Measurements from ENCODE around the gene ACTN1.

Gene ACTN1

GRCh38 chr14:68884031-68885030 lies 94.8 kb downstream of the ACTN1 start:
- DNase-seq: no peak

DNA sequence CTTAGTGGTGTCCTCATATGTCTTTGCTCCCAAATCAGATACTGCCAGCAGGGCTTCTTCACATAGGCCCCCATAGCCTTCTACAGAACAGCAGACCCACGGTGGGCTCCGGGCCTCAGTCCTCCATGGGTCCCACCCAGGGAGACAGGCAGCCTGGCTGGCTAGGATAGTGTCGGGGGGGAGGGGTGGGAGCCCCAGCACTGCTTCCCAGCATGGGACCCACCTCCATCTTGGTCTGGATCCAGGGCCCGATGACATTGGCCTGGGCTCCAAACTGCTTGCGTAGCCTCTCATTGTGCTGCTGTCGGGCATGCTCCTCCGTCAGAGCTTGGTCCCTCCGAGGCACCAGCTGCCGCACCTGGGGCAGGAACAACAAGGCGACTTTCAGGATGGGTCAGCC lies 96.9 kb downstream of the ACTN1 start:
- DNase-seq: no peak

DNA sequence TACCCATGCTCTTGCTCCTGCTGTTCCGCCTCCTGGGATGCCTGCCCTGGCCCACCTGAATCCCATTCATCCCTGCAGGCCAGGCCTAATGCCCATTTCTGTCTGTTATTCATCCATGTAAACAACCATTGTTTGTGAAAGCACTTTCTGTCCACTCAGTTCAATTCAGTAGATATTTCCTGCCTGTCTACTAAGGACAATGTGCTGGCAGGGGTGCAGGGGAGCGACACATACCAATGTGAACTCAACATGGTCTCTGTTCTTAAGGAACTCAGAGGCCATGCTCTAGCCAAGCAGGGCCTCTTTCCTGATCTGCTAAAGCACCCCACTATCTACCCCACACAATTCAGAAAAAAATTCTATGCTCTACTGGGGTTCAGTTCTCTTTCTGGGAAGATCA lies 97.7 kb downstream of the ACTN1 start:
- DNase-seq: no peak

DNA sequence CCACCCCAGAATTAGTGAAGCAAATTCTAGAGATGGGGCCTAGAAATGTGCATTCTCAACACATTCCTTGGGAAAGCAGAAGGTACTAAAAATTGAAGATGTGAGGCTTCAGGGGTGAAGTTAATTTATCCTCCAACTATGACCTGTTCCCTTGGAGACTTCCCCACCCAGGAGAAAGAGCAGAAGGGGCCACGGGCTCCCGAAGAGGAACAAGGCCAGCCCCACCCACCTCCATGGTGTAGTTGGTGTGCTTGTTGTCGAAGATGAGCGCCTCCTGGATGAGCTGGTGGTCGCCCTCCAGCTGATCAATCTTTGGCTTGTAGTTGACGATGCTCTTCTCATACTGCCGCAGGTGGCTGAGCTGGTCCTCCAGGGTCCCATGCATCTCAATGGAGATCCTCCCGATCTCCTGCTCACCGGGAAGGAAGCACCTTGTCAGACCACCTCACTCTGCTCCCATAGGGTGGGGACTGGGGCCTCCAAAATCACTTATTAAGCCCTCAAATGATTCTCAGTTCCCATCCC lies 98.5 kb downstream of the ACTN1 start:
- DNase-seq: no peak

GRCh38 chr14:68879841-68880575 lies 99.1 kb downstream of the ACTN1 start:
- DNase-seq: no peak

DNA sequence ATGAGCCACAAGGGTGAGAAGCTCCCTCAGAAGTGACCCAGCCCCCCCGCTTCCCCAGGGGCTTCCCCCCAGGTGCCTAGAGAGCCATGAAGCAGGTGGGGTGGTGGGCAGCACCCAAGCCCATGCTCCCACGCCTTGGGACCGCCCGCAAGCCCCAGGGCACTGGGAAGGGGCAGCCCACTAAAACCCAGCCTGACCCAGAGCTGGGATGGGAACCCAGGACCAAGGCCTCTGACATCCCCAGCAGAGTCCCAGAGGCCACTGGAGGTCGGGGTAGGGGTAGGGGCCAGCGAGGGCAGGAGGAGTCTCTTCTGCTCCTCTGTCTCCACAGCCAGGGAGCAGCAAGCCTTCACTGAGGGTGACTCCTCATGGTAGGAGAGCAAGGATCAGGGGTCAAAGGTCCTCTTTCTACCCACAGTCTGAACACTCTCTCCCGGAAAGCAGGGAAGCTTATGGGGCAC lies 99.8 kb downstream of the ACTN1 start:
- DNase-seq: no peak

GRCh38 chr14:68878908-68879307 lies 100.2 kb downstream of the ACTN1 start:
- no peak for DNase-seq

DNA sequence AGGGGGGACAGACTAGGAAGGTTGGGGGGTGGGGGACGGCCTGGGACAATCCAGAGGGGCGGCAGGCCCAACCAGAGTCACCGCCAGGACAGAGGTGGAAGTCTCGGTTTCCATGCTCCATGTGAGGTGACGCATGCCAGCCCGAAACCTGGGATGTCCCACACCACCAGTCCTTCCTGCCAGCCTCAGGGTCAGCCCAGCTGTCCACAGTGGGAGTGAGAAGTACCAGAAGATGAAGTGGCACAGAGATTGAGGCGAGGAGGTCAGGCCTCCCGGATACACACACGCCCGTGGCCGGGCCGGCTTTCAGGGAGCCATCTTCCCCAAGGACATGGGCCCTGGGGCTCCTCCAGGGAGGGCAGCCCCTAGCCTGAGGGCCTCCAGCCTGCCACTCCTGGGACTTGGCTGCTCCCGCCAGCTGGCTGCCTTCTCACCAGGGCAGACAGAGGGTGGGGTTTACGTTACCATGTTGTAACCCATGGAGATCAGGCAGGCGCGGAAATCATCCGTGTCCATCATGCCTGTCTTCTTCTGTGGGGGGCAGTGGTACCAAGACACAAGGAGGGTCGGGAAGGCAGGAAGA lies 101.0 kb downstream of the ACTN1 start:
- DNase-seq: no peak

DNA sequence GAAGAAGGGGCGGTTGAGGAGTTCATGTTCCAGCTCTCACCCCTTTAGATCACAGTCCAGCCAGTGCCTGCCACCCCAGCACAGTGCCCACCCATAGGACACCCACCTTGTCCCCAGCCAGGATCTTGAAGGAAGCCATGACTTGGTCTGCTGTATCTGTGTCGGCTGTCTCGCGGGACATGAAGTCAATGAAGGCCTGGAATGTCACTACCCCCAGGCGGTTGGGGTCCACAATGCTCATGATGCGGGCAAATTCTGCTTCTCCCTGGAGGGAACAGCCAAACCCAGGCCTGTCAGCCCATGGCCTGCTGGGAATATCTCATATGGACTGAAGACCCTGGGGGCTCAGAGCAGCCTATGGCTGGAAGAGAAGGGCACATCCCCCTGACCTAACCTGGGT lies 102.1 kb downstream of the ACTN1 start:
- no peak for DNase-seq

DNA sequence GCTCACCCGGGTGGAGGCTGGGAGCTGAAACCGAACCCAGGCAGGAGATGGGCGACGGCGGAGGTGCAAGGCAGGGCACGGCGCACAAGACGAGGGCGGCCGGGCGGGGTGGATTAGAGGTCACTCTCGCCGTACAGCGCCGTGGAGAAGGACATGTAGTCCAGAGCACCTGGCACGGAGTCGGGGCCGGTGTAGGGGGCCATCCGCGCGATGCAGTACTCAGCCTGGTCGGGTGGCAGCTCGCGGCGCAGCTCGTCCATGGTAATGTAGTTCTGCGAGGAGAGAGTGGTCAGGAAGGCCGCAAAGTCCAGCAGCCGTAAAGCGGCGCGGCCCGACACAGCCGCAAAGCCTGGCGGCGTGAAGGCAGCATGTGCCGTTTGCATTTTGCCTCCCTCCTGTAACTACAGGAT lies 104.4 kb downstream of the ACTN1 start:
- no peak for DNase-seq

DNA sequence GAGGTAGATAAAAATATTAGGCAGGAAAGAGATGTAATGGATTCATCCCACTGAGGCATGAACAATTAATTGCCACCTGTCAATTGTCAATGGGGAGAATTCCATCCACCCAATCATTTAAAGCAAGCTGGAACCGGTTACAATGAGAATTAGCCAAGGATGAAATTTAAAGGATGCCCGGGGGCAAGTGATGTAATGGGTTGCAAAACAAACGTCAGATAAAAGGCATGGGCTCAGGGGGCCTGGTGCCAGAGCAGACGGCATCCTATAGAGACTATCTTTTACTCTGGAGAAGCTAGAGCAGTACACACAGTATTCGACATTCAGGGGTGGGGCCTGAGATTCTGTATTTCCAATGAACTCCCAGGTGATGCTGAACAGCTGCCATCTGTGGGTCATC lies 105.7 kb downstream of the ACTN1 start:
- DNase-seq: no peak

DNA sequence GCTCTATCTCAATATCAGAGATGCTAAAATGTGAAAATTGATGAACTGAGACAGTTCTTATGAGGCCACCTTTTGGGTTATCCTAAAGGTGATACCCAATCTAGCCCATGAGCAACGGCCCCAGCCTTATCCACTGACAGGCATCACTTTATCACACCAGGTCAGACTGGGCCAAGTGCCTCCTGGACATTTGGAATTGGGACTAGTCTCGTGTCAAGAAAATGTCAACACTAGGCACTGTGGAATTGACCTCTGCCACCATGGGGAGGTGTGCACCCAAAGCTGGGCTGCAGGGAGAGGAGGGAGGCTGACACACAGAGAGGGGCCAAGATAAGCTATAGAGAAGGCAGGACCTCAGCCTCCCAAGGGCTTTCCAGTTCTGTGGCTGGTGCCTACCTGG lies 107.7 kb downstream of the ACTN1 start:
- no peak for DNase-seq

DNA sequence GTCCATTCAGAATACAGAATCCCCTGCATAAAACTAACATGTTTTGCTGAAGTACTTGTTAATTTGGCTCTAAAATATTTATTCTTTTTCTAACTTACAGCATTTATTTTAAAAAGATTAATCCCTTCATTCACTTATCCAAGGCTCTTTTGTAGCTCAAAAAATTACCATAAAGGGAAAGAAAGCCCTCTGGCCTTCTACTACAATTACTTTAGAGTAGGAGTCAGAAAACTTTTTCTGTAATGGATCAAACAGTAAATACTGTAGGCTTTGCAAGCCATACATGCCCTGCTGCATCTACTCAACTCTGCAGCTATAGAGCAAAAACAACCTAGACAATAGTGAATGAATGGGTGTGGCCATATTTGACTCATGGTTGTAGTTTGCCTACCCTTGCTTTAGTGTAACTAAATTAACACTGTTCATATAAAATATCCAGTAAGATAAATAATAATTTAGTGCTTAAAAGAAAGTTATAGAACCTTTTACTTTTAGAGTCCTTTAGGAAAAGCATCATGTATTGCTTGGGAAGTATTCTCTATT lies 112.0 kb downstream of the ACTN1 start:
- no peak for DNase-seq

GRCh38 chr14:68865542-68865941 lies 113.6 kb downstream of the ACTN1 start:
- DNase-seq: no peak

GRCh38 chr14:68864361-68864750 lies 114.7 kb downstream of the ACTN1 start:
- DNase-seq: no peak

- DNase-seq: no peak
Measured at GRCh38 chr14:68863610-68864360, 115.3 kb downstream of the ACTN1 start.

DNA sequence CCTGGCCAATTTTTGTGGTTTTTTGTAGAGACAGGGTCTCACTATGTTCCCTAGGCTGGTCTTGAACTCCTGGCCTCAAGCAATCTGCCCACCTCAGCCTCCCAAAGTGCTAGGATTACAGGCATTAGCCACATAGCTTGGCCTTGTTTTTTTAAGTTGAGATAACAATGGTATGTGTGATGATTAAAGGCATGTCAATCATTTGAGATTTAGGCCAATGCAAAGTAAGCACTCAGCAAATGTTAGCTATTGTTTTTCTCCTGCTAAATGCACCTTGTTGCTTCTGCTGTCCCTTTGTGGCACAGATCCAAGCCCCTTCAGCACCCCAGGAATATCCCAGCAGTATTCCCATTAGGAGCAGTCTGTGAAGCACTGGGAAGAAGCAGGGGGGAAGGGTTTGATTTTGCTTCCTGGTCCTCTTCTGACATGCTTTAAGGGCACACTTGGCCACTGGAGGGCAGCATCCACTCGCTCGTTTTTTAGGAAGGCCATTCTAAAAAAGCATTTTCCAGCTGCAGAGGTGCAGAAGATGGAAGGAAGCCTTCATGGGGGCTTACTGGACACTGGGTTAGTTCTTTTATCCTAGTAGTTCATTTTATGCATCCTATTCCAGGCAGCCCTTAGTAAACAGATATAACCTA lies 116.0 kb downstream of the ACTN1 start:
- peak; percentile 45 for DNase-seq

- no peak for DNase-seq
Measured at GRCh38 chr14:68860771-68861170, 118.3 kb downstream of the ACTN1 start.

DNA sequence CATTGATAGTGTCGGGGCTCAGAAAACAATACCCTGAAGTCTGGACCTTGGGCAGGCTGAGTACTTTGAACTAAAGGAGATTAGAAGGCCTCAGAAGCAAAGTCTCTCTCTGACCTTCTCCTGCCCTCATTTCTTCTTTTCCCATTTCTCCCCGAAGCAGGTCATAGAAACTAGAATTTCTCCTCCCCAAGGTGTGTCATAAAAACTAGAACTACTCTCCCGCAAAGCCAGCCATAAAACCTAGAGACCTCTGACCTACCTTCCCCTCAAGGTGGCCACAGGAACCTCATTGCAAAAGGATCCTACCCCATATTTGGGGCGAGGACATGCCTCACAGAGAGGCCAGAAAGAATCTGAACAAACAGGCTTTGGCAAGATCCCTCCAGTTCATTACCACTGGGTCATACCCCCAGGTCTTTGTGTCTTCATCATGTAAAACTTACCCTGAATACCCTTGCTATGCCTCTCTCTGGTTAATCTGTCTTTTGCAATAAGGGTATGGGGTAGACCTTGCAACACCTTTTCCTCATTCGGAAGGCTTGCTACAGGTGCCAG lies 121.5 kb downstream of the ACTN1 start:
- no peak for DNase-seq

DNA sequence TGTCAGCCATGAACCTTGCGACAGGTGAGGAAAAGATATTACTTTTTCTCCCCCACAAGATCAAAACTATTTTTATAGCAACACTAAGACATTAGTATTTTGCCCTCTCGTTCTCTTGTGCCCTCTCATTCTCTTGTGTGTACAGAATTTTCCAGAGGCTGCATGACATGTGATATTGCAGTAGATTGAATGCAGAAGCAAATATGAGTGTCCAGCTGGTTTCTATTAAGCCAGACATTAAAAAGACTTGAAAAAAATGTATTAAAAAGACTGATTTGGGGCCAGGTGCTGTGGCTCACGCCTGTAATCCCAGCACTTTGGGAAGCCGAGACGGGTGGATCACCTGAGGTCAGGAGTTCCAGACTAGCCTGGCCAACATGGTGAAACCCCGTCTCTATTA lies 122.5 kb downstream of the ACTN1 start:
- no peak for DNase-seq

GRCh38 chr14:68854421-68854820 lies 124.7 kb downstream of the ACTN1 start:
- no peak for DNase-seq

Data from NCI-H524 treated with DMSO at 0.1 percent for 48 hours (cell line).